IPS-18a (cell line): Measurements from ENCODE around the gene AFG1L.
"Not testable (repeated sequence)": the region's sequence is repeated elsewhere in the genome, so short reads cannot be mapped to it uniquely, and the experiment has no call there.

Source experiments
- H3K27ac ChIP-seq: one replicate; pipeline ENCODE4 v1.5.1; 2013; ENCODE audit warnings: low read length
- H3K27me3 ChIP-seq: one replicate; pipeline ENCODE4 v1.6.1; 2013; ENCODE audit warnings: mild to moderate bottlenecking, low read length; ENCODE audit not compliant: control insufficient read depth, insufficient read depth
- H3K36me3 ChIP-seq: one replicate; pipeline ENCODE4 v1.6.1; 2013; ENCODE audit warnings: low read depth, low read length; ENCODE audit not compliant: control insufficient read depth
- H3K4me1 ChIP-seq: one replicate; pipeline ENCODE4 v1.6.1; 2013; ENCODE audit warnings: low read depth, low read length; ENCODE audit not compliant: control insufficient read depth
- H3K4me3 ChIP-seq: one replicate; pipeline ENCODE4 v1.5.1; 2013; ENCODE audit warnings: low read length
- H3K9ac ChIP-seq: one replicate; pipeline ENCODE4 v1.6.1; 2013; ENCODE audit warnings: mild to moderate bottlenecking, low read length, moderate library complexity
- H3K9me3 ChIP-seq: one replicate; pipeline ENCODE4 v1.6.1; 2013; ENCODE audit warnings: low read depth, low read length; ENCODE audit not compliant: control insufficient read depth

Gene AFG1L

GRCh38 chr6:108535920-108536535, 241.2 kb downstream of the AFG1L start:
- not testable (repeated sequence) for H3K27ac ChIP-seq, H3K9ac ChIP-seq

DNA sequence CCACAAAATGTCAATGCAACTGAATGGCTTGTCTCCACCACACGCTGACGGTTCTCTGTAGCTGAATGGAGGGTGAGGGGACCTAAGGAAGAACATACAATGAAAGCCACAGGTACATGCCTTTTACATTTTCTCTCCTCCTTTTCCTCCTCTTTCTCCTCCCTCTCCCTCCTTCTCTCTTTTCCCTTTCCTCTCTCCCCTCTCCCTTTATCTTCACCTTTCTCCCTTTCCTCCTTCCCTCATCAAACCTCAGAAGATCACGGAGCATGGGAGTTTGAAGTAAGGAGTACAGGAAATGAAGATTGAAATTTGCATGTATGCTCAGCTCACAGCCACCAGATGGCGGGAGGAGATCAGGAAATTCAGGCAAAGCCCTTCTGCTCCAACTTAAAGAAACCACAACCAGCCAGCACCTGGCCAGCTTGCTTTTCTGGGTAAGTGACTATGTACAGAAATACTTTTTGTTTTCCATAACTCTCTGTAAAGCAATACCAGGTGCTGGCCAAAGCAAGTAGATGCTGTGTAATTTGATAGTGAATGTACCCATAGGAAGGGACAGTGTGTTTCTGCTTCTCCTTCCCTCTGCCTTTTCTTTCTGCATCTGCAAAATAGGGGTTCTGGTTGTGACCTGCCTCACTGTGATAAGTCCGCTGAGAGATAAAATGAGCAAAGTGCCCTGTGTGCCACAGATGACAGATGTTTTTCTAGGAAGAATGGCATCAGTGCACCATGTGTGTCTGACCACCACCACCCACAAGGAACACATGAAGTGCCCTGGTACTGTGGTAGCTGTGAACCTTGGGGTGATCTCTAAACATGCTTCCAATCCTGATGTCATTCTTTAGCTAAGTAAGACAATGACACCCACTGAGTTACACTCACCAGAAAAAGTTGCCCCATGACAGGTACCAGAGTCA, 247.2 kb downstream of the AFG1L start:
- Histone ChIP-seq H3K4me3 (no peak overlapping the region), H3K27ac (no peak overlapping the region), H3K9me3 (no peaks in the 10 kb centered on the region)

More at GRCh38 chr6:108535920-108536535, 241.2 kb downstream of the AFG1L start:
- not testable (repeated sequence) for H3K9me3 ChIP-seq, H3K27me3 ChIP-seq, H3K4me3 ChIP-seq, H3K4me1 ChIP-seq, H3K36me3 ChIP-seq

GRCh38 chr6:108543175-108543940, 248.5 kb downstream of the AFG1L start:
- no peaks in the 10 kb centered on the region for H3K9me3 ChIP-seq
- peaks cover 5% of the 10 kb centered on the region for H3K4me1 ChIP-seq
- H3K9ac ChIP-seq: no peak overlapping the region
- H3K4me3 ChIP-seq: no peak overlapping the region
- no peaks in the 10 kb centered on the region for H3K27me3 ChIP-seq
- no peaks in the 10 kb centered on the region for H3K36me3 ChIP-seq
- no peak overlapping the region for H3K27ac ChIP-seq

More for the DNA sequence above, 247.2 kb downstream of the AFG1L start:
- H3K4me1 ChIP-seq: peaks cover 5% of the 10 kb centered on the region
- H3K9ac ChIP-seq: no peak overlapping the region
- H3K27me3 ChIP-seq: no peaks in the 10 kb centered on the region
- H3K36me3 ChIP-seq: no peaks in the 10 kb centered on the region

- H3K36me3 ChIP-seq: no peaks in the 10 kb centered on the region
- H3K4me1 ChIP-seq: peaks cover 5% of the 10 kb centered on the region
- no peak overlapping the region for H3K27ac ChIP-seq
- H3K4me3 ChIP-seq: no peak overlapping the region
- no peaks in the 10 kb centered on the region for H3K9me3 ChIP-seq
- no peaks in the 10 kb centered on the region for H3K27me3 ChIP-seq
- no peak overlapping the region for H3K9ac ChIP-seq
Measured at GRCh38 chr6:108544606-108545005, 249.8 kb downstream of the AFG1L start.

DNA sequence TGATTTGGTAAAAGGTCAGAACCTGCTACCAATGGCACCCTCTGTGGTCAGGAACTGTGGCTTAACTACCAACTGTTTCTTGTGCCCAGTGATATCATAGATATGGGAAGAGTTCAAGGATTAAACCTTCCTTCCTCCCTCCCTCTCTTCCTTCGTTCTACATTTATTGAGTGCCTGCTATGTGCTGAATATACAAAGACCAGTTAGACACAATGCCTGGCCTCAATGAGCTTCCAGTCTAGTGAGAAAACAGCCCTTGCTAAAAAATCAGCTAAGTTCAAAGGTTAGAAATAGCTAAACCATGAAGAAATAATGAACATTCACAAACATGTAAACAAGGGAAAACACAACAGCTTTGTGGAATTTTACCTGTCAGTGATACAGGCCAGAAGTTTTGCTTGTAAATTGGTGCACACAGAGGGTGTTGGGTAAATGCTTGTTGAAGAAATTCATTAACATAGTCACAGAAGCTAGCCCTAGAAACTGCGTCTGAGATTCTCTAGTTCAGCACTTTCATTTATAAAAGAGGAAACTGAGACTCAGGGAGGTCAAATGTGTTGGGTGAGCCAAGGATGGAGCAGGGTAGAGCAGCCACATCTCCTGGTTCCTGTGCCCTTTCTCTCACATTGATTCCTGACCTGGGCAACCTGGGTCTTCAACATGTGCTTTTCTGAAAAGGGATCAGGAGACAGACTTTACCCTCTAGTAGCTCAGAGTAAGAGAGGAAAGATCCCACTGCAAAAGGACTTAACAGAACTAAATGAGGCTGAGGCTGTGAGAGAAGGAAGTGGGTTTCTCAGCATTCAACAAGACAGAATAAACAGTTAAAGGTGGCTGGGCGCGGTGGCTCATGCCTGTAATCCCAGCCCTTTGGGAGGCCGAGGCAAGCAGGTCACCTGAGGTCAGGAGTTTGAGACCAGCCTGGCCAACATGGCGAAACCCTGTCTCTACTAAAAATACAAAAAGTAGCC, 251.5 kb downstream of the AFG1L start:
- H3K4me1 ChIP-seq: peaks cover 5% of the 10 kb centered on the region
- H3K9me3 ChIP-seq: no peaks in the 10 kb centered on the region
- H3K4me3 ChIP-seq: no peak overlapping the region
- no peaks in the 10 kb centered on the region for H3K27me3 ChIP-seq
- no peak overlapping the region for H3K27ac ChIP-seq
- no peak overlapping the region for H3K9ac ChIP-seq
- H3K36me3 ChIP-seq: no peaks in the 10 kb centered on the region

- Histone ChIP-seq H3K9me3 (no peaks in the 10 kb centered on the region), H3K27me3 (no peaks in the 10 kb centered on the region), H3K27ac (no peak overlapping the region)
Measured at GRCh38 chr6:108549241-108549640, 254.4 kb downstream of the AFG1L start.

DNA sequence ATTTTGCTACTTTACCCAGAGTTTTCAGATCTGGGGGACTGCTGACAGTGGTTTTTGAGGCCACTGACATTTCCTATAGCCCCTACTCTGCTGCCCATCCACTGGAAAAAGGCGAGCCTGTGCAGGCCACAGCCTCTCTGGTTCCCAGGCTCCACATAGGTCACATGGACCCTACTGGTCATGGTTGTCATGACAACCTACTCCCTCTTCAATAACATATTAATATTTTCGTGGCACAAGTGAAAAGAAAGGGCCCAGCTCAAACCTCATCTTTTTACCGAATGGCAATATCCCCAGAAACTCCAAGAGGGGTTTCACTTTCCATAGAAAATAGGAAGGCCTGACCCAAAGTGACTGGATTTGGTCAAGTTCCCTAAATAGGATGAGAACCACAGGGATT, 254.9 kb downstream of the AFG1L start:
- Histone ChIP-seq H3K4me1 (peaks cover 2% of the 10 kb centered on the region), H3K9ac (no peak overlapping the region)

More at GRCh38 chr6:108549241-108549640, 254.4 kb downstream of the AFG1L start:
- Histone ChIP-seq H3K4me1 (peaks cover 5% of the 10 kb centered on the region), H3K9ac (no peak overlapping the region), H3K4me3 (no peak overlapping the region), H3K36me3 (no peaks in the 10 kb centered on the region)

DNA sequence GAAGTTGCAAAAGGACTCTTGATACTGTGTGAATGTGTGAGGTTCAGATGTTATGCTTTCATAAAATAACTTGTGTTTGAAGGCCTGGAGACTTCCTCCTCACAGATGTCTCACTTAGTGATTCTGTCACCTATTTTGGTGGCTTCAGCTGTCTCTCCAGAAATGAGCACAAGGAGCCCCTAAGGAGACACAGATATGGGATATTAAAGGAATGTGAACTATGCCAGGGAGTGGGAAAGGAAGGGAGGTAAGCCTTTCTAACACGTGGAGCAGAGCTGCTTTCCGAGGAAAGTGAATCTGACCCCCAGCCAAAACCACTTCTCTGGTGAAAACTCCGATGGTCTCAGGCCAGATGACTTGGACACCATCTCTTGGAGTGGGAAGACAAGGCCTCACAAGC, 255.4 kb downstream of the AFG1L start:
- Histone ChIP-seq H3K27ac (no peak overlapping the region), H3K9me3 (no peaks in the 10 kb centered on the region), H3K4me3 (no peak overlapping the region), H3K27me3 (peaks cover 4% of the 10 kb centered on the region), H3K4me1 (no peaks in the 10 kb centered on the region), H3K36me3 (no peaks in the 10 kb centered on the region), H3K9ac (no peak overlapping the region)

More for the DNA sequence above, 254.9 kb downstream of the AFG1L start:
- Histone ChIP-seq H3K36me3 (no peaks in the 10 kb centered on the region), H3K9me3 (no peaks in the 10 kb centered on the region), H3K4me3 (no peak overlapping the region), H3K27ac (no peak overlapping the region), H3K27me3 (no peaks in the 10 kb centered on the region)

- no peaks in the 10 kb centered on the region for H3K9me3 ChIP-seq
- no peak overlapping the region for H3K9ac ChIP-seq
- no peak overlapping the region for H3K4me3 ChIP-seq
- H3K36me3 ChIP-seq: no peaks in the 10 kb centered on the region
- no peak overlapping the region for H3K27ac ChIP-seq
- H3K4me1 ChIP-seq: peaks cover 7% of the 10 kb centered on the region
- peaks cover 25% of the 10 kb centered on the region for H3K27me3 ChIP-seq
Measured at GRCh38 chr6:108555399-108556052, 260.7 kb downstream of the AFG1L start.

DNA sequence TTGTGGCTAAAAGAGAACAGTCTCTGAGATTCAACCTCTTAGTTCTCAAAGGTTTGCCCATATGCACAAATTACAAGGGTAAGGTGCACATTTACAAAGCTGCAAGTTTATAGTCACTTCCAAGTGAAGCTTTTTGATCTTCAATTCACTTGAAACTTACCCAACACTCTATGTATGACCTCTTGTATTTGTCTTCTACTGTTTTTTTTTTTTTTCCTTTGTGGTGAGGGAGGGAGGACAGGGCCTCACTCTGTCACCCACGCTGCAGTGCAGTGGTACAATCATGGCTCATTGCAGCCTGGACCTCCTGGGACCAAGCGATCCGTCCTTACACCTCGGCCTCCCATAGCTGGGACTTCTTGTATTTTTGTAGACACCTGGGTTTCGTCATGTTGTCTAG, 261.4 kb downstream of the AFG1L start:
- Histone ChIP-seq H3K27me3 (peaks cover 25% of the 10 kb centered on the region), H3K9me3 (no peaks in the 10 kb centered on the region), H3K36me3 (no peaks in the 10 kb centered on the region), H3K4me1 (peaks cover 7% of the 10 kb centered on the region), H3K9ac (no peak overlapping the region), H3K4me3 (no peak overlapping the region), H3K27ac (no peak overlapping the region)
